ENCODE results near the gene PEX5.
"Not testable (repeated sequence)": the region's sequence is repeated elsewhere in the genome, so short reads cannot be mapped to it uniquely, and the experiment has no call there.

PEX5 gene

DNA sequence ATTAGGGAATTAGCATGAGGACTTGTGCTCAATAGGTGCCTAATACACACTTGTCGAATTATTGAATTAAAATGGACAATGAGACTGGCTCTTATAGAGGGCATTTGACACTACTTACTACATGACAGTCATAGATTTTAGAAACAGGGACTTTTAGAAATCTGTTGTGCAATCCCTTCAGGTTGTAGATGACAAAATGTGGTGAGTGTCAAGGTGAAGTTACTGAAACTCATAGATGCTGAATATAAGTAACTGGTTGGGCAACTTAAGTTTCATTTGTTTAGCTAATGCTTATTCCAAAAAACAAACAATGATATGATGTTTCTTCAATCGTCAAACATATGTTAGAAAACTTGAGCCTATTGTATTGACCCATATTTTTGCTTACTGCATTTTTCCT, 12.9 kb upstream of the PEX5 start:
- in situ Hi-C loops (cut with MboI; ENCODE audit: low pct_unique_long_range_greater_than_20kb, low sequenced_read_pairs, unreplicated experiment): no loop called here
- no peak for TF ChIP-seq CTCF (IDR thresholded peaks at IDR 0.05; ENCODE audit: extremely low read depth, insufficient read depth, missing control alignments)
- no peak for DNase-seq (ENCODE audit: low spot score)

- TF ChIP-seq CTCF (IDR thresholded peaks at IDR 0.05; ENCODE audit: extremely low read depth, insufficient read depth, missing control alignments): no peak
- in situ Hi-C loops (cut with MboI; ENCODE audit: low pct_unique_long_range_greater_than_20kb, low sequenced_read_pairs, unreplicated experiment): no loop called here
- DNase-seq (ENCODE audit: low spot score): no peak
Observed at GRCh38 chr12:7178481-7178880, 11.0 kb upstream of the PEX5 start.

DNA sequence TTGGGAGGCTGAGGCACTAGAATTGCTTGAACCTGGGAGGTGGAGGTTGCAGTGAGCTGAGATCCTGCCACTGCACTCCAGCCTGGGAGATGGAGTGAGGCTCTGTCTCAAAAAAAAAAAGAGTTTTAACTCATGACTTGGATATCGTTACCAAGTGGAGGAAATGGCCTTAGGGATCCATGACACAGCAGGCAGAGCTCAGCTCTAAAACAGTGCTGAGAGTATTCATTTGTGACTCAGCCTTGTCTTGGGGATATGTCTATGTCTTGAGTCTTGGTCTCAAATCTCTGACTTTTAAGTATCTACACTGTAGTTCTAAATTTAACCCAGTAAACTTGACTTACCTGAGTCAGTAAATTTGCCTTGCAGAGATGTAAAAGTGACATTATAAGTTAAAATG, 8.8 kb upstream of the PEX5 start:
- no peak for DNase-seq (ENCODE audit: low spot score)
- in situ Hi-C loops (cut with MboI; ENCODE audit: low pct_unique_long_range_greater_than_20kb, low sequenced_read_pairs, unreplicated experiment): no loop called here
- no peak for TF ChIP-seq CTCF (IDR thresholded peaks at IDR 0.05; ENCODE audit: extremely low read depth, insufficient read depth, missing control alignments)

GRCh38 chr12:7186058-7186457, 3.4 kb upstream of the PEX5 start:
- in situ Hi-C loops (cut with MboI; ENCODE audit: low pct_unique_long_range_greater_than_20kb, low sequenced_read_pairs, unreplicated experiment); DNase-seq (ENCODE audit: low spot score): not testable (repeated sequence)

DNA sequence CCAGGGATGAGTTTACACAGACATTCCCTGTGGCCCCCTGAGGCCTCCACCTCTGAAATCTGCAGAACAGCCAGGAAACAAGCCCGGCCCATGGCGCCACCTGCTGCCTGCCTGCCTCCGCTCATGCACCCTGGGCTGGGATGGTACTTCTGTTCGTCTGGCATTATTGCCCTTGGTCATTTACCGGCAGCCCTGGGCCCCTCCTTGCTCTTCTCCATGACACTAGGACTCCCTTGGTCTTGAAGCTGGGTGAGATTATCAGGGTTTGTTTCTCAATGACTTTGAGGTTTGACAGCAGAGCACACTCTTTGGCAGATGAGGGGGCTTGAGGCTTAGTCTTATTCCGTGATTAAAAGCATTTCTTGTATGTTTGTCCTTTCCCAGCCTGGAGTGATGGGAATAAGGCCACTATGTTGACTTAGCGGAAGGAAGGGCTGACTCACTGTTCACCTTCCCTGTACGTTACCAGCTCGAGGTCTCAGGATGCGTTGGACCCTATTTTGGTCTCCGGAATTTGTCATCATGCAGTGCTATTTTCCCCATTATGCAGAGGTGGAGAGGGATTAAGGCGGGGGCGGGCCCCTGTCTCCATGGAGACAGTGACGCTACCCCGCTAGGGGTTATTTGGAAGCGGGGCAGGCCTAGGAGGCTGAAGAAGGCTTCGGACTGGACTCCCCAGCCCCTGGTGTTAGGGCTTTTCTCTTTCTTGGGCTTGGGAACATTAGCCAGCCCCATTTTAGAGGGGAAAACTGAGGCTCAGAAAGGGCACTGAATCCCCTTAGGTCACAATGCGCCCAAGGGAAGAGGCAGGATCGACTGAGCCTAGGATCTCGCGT, 706 bp upstream of the PEX5 start:
- DNase-seq (ENCODE audit: low spot score): peak; percentile 50
- in situ Hi-C loops (cut with MboI; ENCODE audit: low pct_unique_long_range_greater_than_20kb, low sequenced_read_pairs, unreplicated experiment): no loop called here
- peak; percentile 87 for TF ChIP-seq CTCF (IDR thresholded peaks at IDR 0.05; ENCODE audit: extremely low read depth, insufficient read depth, missing control alignments)

DNA sequence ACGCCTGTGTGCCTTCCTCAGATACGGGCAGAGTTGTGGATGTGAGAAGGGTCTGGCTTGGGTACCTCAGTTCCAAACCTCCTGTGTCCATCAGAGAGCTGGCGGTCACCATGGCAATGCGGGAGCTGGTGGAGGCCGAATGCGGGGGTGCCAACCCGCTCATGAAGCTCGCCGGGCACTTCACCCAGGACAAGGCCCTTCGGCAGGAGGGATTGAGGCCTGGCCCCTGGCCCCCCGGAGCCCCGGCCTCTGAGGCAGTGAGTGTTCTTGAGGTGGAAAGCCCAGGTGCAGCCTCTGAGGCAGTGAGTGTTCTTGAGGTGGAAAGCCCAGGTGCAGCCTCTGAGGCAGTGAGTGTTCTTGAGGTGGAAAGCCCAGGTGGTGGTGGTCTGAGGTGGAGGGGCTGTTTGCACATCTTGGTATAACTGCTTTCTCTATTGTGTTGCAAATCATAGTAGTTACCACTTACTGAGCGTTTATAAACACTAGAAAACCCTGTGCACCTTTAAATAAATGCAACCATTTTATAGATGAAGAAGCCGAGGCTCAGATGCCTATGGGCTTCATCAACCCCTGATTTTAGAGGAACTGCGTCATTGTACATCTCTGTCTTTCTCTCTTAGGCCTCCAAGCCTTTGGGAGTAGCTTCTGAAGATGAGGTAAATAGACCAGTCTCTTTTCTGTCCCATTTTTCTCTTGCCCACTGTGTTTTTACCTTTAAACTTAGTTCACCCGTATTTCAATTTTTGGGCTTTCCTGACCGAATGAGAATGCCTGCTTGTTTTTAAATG, 976 bp downstream of the PEX5 start:
- in situ Hi-C loops (cut with MboI; ENCODE audit: low pct_unique_long_range_greater_than_20kb, low sequenced_read_pairs, unreplicated experiment): no loop called here
- TF ChIP-seq CTCF (IDR thresholded peaks at IDR 0.05; ENCODE audit: extremely low read depth, insufficient read depth, missing control alignments): no peak
- DNase-seq (ENCODE audit: low spot score): peak; percentile 6

DNA sequence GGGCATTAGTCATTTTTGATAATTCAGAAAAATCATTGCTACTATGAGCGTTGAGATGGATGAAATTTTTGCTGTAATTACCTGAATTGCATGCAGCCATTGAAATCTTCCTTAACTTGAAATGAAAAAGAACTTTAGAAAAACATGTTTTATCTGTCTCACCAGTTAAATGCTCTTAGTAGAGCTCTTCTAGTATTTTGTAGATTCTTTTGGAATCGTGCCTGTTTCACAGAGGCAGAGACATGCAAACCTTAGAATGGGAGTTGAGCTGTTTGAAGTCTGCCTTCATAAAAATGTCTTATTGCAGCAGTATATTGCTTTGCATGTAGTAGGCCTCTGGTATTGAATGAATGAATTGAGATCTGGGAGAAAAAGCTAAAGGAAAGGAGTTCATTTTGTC, 4.2 kb downstream of the PEX5 start:
- DNase-seq (ENCODE audit: low spot score): no peak
- TF ChIP-seq CTCF (IDR thresholded peaks at IDR 0.05; ENCODE audit: extremely low read depth, insufficient read depth, missing control alignments): no peak
- in situ Hi-C loops (cut with MboI; ENCODE audit: low pct_unique_long_range_greater_than_20kb, low sequenced_read_pairs, unreplicated experiment): no loop called here

Data from GM13977 (cell line).